ENCODE data around the gene CDH13.

CDH13 gene

GRCh38 chr16:82699711-82700495, 73.1 kb downstream of the CDH13 start:
- DNase-seq (ENCODE audit: low spot score) = no peak

DNA sequence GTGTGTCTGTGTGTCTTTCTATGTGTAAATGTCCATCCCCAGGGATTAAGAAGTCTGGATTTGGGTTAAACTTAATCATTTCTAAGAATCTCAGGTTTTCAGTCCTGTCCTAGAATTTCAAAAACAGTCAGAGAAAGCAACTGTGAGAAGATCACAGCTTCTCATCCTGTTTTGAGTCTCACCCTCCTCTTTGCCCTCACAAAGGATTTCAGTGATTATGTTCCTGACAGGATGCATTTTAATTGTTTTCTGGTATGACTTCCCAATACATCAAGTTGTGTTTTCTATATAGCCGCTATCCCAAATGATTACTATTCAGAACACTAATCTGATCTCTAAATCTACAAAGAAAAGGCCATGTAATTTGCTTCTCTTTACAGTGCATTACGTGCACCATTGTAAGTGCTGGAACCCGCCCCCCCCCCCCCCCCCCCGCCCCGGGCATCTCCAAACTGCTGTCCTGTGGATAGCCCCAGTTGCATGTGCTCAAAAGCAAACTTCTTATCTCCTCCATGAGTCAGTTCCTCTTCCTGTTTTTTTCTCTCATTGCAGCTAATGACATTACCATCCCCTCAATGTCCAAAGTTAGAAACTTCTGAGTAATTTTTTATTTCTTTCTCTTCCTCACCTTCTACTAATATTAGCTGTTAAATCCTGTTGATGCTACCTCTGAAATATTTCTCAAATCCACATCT, 73.9 kb downstream of the CDH13 start:
- no peak for DNase-seq (ENCODE audit: low spot score)

- no peak for DNase-seq (ENCODE audit: low spot score)
These were observed 74.7 kb downstream of the CDH13 start for GRCh38 chr16:82701442-82701955.

DNA sequence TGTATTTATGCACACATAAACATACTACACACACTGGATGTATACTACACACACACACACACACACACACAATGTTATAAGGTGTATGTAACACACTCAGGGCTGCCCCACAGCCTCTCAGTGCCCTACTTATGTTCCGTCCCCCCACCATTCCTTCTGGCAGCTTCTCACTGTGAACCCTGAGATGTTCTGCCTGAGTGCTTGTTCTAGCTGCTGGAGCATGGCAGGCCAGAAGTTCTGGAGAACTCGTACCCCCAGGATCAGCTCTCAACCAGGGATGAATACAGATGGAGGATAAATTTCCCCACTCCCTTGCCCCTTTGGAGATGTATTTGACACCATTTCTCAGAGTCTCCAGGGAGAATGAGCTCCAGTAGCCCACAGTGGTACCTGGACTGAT, 76.4 kb downstream of the CDH13 start:
- DNase-seq (ENCODE audit: low spot score) = no peak

DNA sequence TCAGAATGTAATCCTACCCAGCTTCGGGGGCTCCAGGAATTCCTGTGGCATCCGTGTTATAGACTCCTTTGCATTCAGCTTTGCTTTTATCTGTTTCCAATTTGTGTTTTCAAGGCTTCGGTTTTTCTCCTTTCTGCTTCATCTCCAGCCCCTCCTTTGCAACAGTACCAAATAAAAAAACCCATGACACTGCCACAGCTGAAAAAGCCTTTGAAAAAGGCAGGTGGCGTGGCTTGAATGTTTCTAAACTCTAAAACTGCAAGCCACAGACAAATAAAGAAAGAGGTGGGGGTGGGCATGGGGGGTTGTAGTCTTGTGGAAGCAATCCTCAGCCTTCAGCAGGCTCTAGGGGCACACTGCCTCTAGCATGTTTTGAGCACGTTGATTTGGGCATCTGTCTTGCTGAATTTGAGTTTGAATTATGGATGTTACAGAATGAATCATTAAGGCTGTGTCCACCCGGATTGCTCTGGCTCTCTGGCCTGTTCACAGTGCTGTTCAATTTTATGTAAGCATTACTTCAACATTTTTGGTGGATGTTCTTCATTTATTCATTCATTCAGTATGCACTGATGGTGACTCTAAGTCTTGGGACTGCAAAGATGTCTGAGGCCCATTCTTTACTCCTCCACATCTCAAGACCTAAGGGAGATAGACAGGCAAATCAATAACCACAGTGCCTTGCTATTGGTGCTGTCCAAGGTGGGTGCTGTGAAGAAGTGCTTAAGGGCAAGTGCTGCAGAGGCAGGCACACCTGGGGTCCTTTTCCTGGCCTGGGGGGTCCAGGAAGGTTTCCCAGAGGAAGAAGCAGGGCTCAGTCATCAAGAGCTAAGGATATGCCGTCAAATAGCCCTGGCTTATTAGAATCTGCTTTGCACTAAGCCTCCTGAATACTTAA, 77.4 kb downstream of the CDH13 start:
- no peak for DNase-seq (ENCODE audit: low spot score)

DNA sequence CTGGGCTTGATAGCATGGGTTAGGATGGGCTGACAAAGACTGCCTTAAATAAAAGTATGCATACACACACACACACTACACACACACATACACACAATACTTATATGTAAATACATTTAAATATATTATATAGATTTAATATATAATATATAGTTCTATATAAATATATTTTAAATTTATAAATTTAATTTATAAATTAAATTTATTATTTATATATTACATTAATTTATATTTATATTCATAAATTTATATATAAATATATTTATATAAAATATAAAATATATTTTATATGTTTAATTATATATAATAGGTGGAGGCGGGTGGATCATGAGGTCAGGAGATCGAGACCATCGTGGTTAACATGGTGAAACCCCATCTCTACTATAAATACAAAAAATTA, 83.2 kb downstream of the CDH13 start:
- no peak for DNase-seq (ENCODE audit: low spot score)

DNA sequence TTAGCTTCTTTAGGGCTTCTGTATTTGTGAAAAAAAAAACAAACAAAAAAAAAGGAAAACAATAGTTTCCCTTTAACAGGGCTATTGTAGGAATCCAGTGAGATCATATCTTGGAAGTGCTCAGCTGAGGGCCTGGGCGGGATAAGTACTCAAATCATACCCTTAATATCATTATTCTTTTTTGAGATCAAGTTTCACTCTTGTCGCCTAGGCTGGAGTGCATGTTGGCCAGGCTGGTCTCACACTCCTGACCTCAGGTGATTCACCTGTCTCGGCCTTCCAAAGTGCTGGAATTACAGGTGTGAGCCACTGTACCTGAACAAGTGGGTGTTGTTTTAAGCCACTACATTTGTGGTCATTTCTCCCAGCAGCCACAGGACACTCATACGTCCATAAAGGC, 87.0 kb downstream of the CDH13 start:
- no peak for DNase-seq (ENCODE audit: low spot score)

DNA sequence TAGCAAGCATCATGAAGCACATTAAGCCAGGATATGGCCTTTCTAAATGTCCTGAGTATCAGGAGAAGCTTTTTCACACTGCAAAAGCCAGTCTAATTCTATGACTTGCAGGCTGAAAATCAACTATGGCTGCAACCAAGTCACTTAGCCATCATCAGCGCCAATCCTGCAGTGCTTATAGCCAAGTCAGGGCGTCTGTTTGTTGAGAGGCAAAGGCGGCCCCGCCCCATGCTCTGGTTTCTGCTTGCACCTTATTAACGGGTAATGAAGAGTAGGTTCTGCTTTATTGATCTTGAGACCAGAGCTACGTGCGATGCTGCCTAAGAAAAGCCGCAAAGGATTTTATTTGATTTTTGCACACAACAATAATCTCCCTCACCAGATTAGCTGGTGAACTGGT, 88.4 kb downstream of the CDH13 start:
- no peak for DNase-seq (ENCODE audit: low spot score)

DNA sequence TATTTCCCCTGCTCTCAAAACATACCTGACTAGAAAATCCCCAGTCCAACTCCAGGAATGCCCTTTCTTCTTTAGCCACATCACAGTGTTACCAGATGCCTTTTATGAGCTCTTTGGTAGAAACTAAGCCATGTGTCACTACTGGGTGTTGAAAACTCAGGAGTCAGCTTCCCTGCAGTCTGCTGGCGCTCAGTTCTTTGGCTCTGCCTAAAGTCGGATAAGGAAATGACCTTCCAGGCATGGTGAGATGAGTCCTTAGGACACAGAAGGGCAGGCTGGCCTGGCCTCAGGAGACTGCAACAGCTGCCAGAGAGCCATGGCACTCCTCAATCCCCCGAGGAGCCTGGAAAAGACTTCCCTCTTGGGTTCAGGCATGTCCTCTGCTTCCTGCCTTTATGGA, 89.1 kb downstream of the CDH13 start:
- DNase-seq (ENCODE audit: low spot score) = no peak

- DNase-seq (ENCODE audit: low spot score) = no peak
These were observed 89.6 kb downstream of the CDH13 start for GRCh38 chr16:82716361-82716855.

DNA sequence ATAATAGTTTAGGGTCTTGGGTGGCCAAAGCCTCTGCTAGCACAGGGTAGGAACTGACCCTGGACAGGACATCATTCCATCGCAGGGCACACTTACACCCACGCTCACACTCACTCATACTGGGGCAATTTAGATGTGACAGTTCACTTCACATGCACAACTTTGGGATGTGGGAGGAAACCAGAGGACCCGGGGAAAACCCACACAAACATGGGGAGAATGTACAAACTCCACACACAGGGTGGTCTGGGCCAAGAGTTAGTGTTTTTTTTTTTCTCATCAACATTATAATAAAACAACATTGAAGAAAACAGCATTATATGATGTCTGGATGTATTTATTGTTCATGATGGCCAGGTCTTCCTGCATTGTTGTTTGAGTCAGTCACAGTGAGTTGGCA, 93.6 kb downstream of the CDH13 start:
- no peak for DNase-seq (ENCODE audit: low spot score)

GRCh38 chr16:82726306-82726705, 99.5 kb downstream of the CDH13 start:
- no peak for DNase-seq (ENCODE audit: low spot score)

GRCh38 chr16:82728901-82729300, 102.1 kb downstream of the CDH13 start:
- DNase-seq (ENCODE audit: low spot score) = no peak

- DNase-seq (ENCODE audit: low spot score) = no peak
These were observed 104.1 kb downstream of the CDH13 start for GRCh38 chr16:82730901-82731300.

GRCh38 chr16:82732461-82732860, 105.7 kb downstream of the CDH13 start:
- DNase-seq (ENCODE audit: low spot score) = no peak

DNA sequence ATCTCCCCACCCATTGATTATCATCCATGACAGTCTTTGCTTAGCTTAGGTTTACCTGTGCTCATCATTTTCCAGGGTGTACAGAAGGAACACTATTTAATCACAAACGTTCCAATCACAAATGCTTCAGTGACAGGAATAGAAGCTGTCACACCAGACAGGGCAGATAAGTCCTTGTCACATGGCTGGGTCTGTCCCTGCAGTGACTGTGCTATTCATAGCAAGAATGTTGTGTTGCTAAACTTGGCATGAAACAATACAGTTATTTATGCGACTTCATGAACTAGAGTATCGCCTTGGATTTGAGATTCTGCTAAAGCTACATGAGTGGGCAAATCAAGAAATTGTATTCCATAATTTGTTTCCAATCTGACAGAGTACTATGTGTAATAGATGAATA, 108.4 kb downstream of the CDH13 start:
- DNase-seq (ENCODE audit: low spot score) = no peak

DNA sequence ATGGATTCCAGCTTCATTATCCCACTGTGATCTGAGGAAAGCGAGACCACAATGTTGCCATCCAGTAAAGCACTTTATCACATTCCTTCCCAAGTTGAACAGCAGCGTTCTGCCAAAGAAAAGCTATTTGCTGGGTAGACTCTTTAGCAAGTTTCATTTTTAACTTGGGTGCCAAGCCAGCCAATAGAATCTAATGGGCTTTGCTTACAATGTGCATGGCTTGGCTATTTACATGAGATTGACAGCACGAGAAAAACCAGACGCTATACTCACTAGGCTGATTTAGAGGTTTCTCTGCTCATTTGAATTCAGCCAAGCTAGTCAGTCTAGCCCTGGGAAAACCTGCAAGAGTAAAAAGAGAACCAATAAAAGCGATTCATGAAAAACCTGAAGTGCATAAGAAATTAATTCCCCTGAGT, 108.9 kb downstream of the CDH13 start:
- DNase-seq (ENCODE audit: low spot score) = no peak

DNA sequence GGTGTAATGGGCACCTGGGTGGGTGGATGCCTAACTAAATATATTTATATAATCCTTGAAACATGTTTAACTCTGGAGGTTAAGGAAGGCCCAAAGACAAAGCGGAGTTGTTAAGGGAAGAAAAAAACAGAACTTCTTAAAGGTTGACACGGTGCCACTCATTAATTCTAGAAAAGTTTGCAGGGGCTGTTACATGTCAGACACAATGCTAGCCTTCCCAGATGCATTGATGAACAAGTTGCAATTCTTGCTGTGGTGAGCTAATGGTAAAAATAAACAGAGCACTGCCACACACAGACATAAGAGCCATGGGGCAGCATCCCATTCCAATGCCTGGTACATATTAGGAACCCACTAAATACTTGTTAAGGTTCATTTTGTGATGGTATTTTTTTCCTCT, 109.5 kb downstream of the CDH13 start:
- DNase-seq (ENCODE audit: low spot score) = no peak

- DNase-seq (ENCODE audit: low spot score) = no peak
These were observed 111.9 kb downstream of the CDH13 start for GRCh38 chr16:82738699-82739098.

DNA sequence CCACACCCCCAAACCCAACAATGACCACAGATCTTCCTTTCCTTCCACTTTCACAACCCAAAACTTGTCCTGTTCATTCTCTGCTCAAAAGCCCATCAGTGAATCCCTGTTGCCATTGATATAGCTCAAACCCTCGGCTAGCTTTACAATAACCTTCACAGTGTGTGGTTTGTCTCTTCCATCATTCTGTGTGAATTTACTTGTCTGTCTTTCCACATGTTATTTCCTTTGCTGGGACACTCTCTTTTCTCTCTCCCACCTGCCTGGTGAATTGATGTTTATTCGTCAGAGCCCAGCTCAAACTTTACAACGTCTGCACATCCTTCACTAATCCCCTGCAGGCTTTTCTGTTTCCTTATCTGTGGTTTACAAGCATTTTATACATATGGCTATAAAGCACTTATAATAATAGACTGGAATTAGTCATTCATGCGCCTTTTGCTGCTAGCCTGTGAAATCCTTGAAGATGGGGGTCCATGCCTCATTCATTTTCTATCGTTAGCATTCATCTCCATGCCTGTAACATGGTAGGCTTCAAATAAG, 114.4 kb downstream of the CDH13 start:
- DNase-seq (ENCODE audit: low spot score) = no peak

DNA sequence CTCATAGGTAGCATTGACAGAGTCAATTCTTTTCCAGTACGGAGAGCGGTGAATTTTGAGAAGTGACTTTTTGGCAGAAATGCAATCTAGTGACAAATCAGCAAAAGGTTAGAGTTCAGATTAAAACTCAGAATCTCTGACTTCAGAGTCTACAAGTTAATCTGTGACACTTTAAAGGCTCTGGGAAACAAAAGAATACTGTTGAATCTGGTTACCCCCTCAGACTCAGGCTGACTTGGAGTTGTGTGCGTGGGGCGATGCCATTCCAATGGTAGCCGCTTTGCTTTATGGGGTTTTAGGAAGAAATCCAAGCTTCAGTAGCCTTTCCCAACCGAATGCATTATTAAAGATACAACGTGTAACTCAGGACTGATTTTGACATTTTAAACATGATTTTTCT, 118.2 kb downstream of the CDH13 start:
- no peak for DNase-seq (ENCODE audit: low spot score)

DNA sequence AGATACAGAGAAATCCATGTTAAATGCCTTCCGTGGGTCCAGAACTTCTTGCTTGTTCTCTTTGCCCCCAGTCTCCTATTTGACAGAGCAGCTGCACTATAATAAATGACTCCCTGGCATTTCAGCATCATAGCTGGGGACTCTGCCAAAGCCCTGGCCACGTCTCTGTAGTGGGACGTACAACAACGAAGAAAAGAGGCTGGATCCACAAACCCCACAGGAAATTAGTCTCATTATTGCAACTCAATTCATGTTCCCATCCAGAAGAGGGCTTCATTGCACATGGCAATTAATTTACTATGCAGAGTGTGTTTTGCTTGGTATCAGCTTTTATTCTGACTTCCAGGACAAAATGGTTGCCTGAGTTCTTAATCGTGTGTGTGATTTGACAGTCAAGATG, 121.3 kb downstream of the CDH13 start:
- no peak for DNase-seq (ENCODE audit: low spot score)

All from HuH-7 (cell line).